Fibroblast of pulmonary artery (primary cell): Measurements from ENCODE around the gene MKS1.

Experiments
- DNase-seq: peaks from one replicate; pipeline ENCODE4 v3.0.0-alpha.2; 2010; ENCODE audit warnings: low read depth
- H3K4me3 ChIP-seq: replicated peaks from 2 replicates; pipeline ENCODE4 v1.5.1; 2011; ENCODE audit warnings: low read depth, mild to moderate bottlenecking, control low read depth, low read length, moderate library complexity
- CTCF ChIP-seq: IDR thresholded peaks from 2 replicates; pipeline ENCODE4 v1.5.1; 2011; ENCODE audit warnings: mild to moderate bottlenecking, control low read depth, low read length, inconsistent platforms; ENCODE audit errors: missing control alignments

The MKS1 gene

GRCh38 chr17:58219007-58219788 lies at the start of gene MKS1:
TSS of gene MKS1 (minus strand) at chr17:58219255. CDS start at chr17:58219230, 25 bp downstream.
- peak; percentile 93 for DNase-seq
- H3K4me3 ChIP-seq, result peak within 1 kb of the TSS; percentile 87

GRCh38 chr17:58268326-58268725 lies 49.3 kb upstream of the MKS1 start:
- H3K4me3 ChIP-seq, result no peak overlapping the region
- no peak for DNase-seq
- no peak for TF ChIP-seq CTCF

More at GRCh38 chr17:58219007-58219788, at the start of gene MKS1:
- peak; percentile 54 for TF ChIP-seq CTCF

GRCh38 chr17:58267347-58268324 lies 48.6 kb upstream of the MKS1 start:
- no peak for DNase-seq
- H3K4me3 ChIP-seq, result no peak overlapping the region
- no peak for TF ChIP-seq CTCF

GRCh38 chr17:58265902-58266875 lies 47.1 kb upstream of the MKS1 start:
- TF ChIP-seq CTCF, result no peak
- no peak for DNase-seq
- no peak overlapping the region for H3K4me3 ChIP-seq

GRCh38 chr17:58265271-58265670 lies 46.2 kb upstream of the MKS1 start:
- no peak for TF ChIP-seq CTCF
- no peak overlapping the region for H3K4me3 ChIP-seq

More at GRCh38 chr17:58265271-58265670, 46.2 kb upstream of the MKS1 start:
- DNase-seq, result no peak
